HEK293 (cell line): Measurements from ENCODE around the gene PTX4.

Experiments used
- ZBTB1 ChIP-seq: fragments of 450-650 bp; formaldehyde crosslinking; IDR thresholded peaks from 2 replicates; pipeline ENCODE4 v1.5.1; 2016; ENCODE audit warnings: missing biosample characterization, missing genetic modification characterization
- ZFP41 ChIP-seq: fragments of 450-650 bp; formaldehyde crosslinking; IDR thresholded peaks from 2 replicates; pipeline ENCODE4 v1.5.1; 2016; ENCODE audit warnings: missing biosample characterization, missing genetic modification characterization, borderline replicate concordance
- ZNF423 ChIP-seq: fragments of 450-650 bp; formaldehyde crosslinking; IDR thresholded peaks from 2 replicates; pipeline ENCODE4 v1.5.1; 2016; ENCODE audit warnings: missing biosample characterization, missing genetic modification characterization
- ZNF433 ChIP-seq: fragments of 450-650 bp; formaldehyde crosslinking; IDR thresholded peaks from 2 replicates; pipeline ENCODE4 v1.5.1; 2016; ENCODE audit warnings: missing biosample characterization, missing genetic modification characterization, low read depth
- TF ChIP-seq, protein P1 (sequence below): fragments of 450-650 bp; formaldehyde crosslinking; IDR thresholded peaks from 2 replicates; pipeline ENCODE4 v1.5.1; 2016; ENCODE audit warnings: missing biosample characterization, missing genetic modification characterization

DNA sequence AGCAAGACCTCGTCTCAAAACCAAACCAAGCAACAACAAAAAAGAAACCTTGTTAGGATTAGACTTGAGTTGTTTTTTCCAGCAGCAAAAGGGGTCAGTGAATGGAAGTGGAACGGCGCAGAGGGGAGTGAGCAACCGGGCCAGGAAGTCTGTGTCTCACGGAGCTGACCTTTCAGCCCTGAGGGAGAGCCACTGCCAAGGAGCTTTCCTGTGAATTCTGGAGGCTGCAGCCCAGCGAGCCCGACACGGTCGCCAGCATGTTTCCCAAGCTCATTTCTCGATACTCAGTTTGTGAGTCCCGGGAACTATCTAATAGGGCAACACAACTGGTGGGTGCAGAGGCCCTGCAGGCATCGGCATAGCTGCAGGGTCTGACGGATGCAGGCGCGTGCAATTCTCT is 24.0 kb upstream of the PTX4 start:
- TF ChIP-seq, protein P1, sequence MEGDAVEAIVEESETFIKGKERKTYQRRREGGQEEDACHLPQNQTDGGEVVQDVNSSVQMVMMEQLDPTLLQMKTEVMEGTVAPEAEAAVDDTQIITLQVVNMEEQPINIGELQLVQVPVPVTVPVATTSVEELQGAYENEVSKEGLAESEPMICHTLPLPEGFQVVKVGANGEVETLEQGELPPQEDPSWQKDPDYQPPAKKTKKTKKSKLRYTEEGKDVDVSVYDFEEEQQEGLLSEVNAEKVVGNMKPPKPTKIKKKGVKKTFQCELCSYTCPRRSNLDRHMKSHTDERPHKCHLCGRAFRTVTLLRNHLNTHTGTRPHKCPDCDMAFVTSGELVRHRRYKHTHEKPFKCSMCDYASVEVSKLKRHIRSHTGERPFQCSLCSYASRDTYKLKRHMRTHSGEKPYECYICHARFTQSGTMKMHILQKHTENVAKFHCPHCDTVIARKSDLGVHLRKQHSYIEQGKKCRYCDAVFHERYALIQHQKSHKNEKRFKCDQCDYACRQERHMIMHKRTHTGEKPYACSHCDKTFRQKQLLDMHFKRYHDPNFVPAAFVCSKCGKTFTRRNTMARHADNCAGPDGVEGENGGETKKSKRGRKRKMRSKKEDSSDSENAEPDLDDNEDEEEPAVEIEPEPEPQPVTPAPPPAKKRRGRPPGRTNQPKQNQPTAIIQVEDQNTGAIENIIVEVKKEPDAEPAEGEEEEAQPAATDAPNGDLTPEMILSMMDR (tag by site-specific recombination): no peak
- TF ChIP-seq ZNF423 (no peak), ZFP41 (tag by site-specific recombination) (no peak), ZBTB1 (tag by site-specific recombination) (no peak), ZNF433 (tag by site-specific recombination) (no peak)
